NCI-H226 (cell line): ENCODE data around the gene RRAD.

Experiments
- DNase-seq: peaks from one replicate; pipeline ENCODE4 v3.0.0-alpha.2; 2015

Gene RRAD

DNA sequence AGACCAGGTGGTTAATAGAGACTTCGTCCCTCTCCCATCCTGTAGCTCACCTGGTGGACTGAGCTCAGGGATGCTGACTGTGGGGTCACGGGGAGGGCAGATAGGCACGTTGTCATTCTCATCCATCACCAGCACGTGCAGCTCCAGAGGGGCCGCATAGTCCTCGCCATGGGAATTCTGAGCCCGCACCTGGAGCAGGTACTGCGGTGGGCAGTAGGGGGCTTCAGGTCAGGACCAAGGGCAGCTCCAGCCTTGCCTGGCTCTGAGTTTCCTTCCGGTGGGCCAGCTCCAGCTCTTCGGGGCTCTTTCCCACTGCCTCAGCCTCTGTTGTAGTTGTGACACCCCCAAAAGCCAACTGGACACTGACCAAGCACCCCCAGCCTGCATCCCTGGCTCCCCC is 12.3 kb downstream of the RRAD start:
- no peak for DNase-seq

- no peak for DNase-seq
Measured at GRCh38 chr16:66911801-66912200, 13.5 kb downstream of the RRAD start.

- DNase-seq = peak; percentile 55
Measured at GRCh38 chr16:66911112-66911511, 14.2 kb downstream of the RRAD start.

DNA sequence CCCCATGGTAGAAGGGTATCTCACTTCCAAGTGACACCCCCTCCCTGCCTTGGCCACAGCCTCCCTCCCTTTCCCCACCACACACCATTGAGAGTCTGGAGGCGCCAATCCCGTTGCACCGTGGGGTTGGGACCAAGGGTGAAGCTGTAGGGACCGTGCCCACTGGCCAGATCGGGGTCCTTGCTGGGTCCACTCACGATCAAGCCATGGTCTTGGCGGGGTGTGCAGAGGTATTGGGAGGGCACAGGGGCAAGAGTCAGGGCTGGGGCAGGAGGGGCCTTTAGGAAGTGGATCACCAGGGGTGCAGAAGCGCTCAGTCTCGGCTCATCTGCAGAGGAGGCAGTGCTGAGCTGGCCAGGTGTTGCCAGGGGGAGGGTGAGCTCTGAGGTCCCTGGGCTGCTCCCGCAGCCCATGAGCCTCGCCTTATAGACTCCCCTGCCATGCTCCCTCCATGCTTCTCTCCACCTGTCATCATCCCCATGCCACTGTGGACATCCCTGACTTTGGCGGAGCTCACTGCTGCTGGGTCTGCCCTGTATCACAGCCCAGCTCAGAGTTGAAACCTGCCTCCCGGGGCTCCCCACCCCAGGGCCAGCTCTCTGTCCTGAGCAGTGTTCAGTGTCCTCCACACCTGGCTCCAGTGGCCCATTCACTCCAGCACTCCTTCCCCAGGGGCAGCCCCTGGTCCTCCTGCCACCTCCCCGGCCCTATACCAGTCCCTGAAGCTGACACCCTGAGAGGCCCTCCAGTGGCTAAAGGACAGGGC is 15.0 kb downstream of the RRAD start:
- DNase-seq = no peak

- DNase-seq = no peak
Measured at GRCh38 chr16:66908762-66909559, 16.4 kb downstream of the RRAD start.

DNA sequence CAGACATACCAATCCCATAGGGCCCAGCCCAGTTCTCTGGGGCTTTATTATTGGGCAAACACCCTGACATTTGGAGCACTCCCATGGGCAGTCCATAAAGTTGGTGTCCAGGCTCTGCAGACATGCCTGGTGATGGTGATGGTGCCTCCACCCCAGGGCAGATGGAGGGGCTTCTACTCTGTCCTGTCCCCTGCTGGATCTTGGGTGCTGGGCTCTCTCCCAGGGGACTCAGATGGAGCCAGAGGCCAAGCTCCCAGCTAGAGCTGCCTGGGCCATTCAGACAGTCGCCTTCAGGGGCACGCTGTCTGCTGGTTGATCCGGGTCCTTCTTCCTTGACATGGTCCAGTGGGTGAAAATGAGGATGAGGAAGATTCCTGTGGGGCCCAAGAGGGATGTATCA is 17.2 kb downstream of the RRAD start:
- no peak for DNase-seq

DNA sequence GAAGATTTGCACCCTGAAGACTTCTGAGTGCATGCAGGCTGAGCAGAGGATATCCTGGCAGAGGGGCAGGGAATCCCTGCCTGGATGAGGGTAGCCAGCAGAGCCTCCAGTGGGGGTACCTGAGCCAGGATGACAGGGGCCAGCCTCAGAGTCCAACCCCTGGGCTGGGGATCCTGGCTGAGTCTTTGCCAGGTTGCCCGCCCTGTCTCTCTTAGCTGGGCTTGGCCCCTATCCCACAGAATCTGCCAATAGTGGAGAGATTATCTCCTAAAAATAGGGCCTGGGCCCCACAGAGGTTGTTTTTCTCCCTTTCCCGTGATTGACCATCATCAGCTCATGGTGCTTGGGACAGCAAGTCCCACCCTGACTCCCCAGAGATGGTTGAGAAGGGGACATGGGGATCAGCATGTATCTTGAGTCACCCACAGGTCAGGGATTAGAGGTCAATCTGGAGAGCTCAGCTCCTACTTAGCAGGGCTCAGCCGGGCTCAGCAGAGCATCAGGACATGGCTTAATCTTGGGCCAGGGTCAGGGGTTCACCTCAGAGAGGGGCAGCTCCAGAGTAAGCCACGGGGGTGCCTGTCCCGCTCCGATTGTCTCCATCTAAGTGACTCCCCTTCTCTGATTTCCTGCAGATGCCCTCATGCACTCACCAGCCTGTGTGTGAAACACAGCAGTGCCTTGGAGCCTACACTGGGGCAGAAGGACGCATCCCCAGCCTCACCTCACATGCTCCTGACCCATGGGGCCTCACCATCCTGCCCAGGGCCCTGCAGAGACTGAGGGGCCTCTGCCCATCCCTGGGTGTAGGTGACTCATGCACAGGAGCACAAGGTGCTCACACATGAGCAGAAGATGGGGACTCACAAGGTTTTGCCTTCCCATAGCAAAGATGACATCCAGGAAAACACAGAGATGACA is 18.2 kb downstream of the RRAD start:
- no peak for DNase-seq

GRCh38 chr16:66905633-66906539 is 19.4 kb downstream of the RRAD start:
- DNase-seq = peak; percentile 57

DNA sequence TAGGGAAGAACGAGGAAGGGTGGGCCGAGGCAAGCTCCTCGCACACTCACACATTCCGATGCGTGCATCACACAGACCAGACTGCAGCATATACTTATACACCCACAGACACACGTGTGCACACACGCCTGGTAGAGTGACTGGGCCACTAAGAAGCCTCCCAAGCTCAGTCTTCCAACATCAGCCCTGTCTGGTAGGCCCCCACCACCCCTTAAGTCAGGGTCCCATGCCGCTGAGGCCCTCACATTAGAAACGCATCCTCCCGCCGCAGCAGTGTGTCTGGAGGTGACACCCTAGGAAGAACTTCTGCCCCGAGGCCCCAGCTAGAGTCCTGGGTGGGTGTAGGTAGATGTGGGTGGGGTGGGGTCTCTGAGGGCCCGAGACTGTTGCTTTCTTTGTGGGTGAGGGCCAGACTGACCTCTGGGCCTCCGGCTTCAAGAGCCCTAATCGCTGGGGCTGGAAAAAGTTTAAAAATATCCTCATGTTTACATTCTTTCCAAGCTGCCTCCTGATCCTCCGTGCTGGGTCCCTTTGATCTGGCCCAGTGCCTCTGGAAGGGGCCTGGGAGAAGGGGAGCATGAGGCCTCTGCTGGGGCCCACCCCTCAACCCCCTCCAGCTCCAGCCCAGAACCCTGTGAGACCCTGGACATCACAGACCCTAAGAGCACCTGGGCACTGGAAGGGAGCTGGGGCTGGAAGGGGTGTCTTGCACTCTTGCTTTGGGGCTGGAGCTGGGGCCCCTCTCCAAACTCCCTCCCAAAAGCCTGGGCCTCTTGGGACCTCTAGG is 20.3 kb downstream of the RRAD start:
- DNase-seq = no peak

GRCh38 chr16:66904428-66904845 is 20.9 kb downstream of the RRAD start:
- no peak for DNase-seq

- DNase-seq = peak; percentile 42
Measured at GRCh38 chr16:66903544-66904427, 21.5 kb downstream of the RRAD start.

- DNase-seq = no peak
Measured at GRCh38 chr16:66902648-66903543, 22.4 kb downstream of the RRAD start.

- DNase-seq = no peak
Measured at GRCh38 chr16:66901626-66902025, 23.7 kb downstream of the RRAD start.

GRCh38 chr16:66900721-66901441 is 24.5 kb downstream of the RRAD start:
- peak; percentile 65 for DNase-seq

- peak; percentile 90 for DNase-seq
Measured at GRCh38 chr16:66899945-66900710, 25.2 kb downstream of the RRAD start.

DNA sequence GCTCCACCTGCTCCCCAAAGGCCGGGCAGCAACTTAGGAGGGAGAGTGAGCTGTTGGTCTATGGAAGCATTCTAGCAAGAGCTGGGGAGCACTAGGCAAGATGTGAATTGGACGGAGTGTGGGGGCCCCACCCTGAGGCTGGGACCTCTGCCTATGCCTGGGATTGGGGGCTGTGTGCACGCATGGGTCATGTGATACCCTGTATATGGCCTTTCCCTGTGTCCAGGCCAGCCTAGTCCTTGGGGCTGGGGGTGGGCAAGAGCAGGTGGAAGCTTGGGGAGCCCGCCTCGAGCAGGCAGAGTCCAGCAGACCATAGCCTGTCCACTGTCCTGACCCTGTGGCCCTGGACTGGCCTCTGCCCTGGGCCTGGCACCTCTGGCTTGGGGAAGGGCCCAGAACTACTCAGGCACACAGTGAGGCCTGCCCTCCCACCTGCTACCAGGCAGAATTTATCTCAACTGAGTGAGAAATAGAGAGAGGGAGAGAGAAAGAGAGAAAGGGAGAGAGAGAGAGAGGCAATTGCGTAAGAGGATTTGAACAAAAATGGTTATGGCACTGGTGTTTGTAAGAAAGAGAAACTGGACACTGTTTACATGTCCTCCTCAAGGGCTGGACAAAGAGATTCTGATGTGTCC is 25.9 kb downstream of the RRAD start:
- peak; percentile 49 for DNase-seq

- DNase-seq = no peak
Measured at GRCh38 chr16:66898933-66899309, 26.4 kb downstream of the RRAD start.
